HEK293T (cell line): ENCODE measurements around the gene TUBA3C.

Source experiments
- BHLHE40 ChIP-seq: fragments of 450-650 bp; IDR thresholded peaks from 2 replicates; pipeline ENCODE4 v1.6.1; 2016; ENCODE audit warnings: mild to moderate bottlenecking, moderate library complexity, borderline replicate concordance
- NFRKB ChIP-seq: fragments of 450-650 bp; IDR thresholded peaks from 2 replicates; pipeline ENCODE4 v1.6.1; 2016; ENCODE audit warnings: mild to moderate bottlenecking, moderate library complexity
- SUZ12 ChIP-seq: fragments of 450-650 bp; IDR thresholded peaks from 2 replicates; pipeline ENCODE4 v1.6.1; 2016; ENCODE audit warnings: mild to moderate bottlenecking
- ZNF384 ChIP-seq: fragments of 450-650 bp; IDR thresholded peaks from 2 replicates; pipeline ENCODE4 v1.6.1; 2016

GRCh38 chr13:19161308-19161707 is 20.3 kb downstream of the TUBA3C start:
- TF ChIP-seq SUZ12 (no peak), BHLHE40 (no peak), ZNF384 (no peak), NFRKB (no peak)
